Thyroid gland (tissue), 4 donors: Measurements from ENCODE around the gene ZNF473.

Experiments
- CTCF ChIP-seq, 6 experiments: fragments of 200-600 bp in 3 of 6; fragments of 450-650 bp in 3 of 6; sonication (generic) in 3 of 6; IDR thresholded peaks; one replicate each; pipeline ENCODE4 v1.5.1; 2016 to 2019; ENCODE audit warnings: antibody characterized with exemption in 6 of 6, mild to moderate bottlenecking in 2 of 6, inconsistent platforms in 1 of 6, moderate library complexity in 1 of 6
- POLR2A ChIP-seq, 2 donors: fragments of 450-650 bp; IDR thresholded peaks; one replicate each; pipeline ENCODE4 v1.6.1; 2017; ENCODE audit warnings: antibody characterized with exemption in 2 of 2, mild to moderate bottlenecking in 2 of 2, moderate library complexity in 1 of 2

GRCh38 chr19:49988433-49988832 is 37.4 kb upstream of the ZNF473 start:
- TF ChIP-seq CTCF (IDR thresholded peaks at IDR 0.05) = no peak
- TF ChIP-seq POLR2A (IDR thresholded peaks at IDR 0.05) = no peak
